ENCODE results near the gene OR2F1.

Gene OR2F1

DNA sequence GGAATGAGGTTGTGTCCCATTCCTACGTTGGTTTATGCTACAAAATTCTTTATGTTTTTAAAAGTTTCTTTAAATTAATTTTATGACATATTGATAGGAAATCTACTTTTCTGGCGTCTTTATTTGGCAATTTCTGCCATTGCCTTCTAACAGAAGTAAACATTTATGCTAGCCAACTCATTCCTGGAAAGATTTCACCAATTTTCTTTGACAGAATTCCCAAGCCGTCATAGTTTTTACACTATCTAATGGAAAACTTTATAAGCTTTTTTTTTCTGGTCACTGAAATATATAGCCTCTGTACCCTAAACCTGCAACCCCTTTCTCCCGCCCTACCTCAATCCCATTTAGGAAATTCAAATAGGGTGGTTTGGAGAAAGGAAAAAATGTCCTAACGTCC is 46.5 kb upstream of the OR2F1 start:
- WGBS, 2 donors (ENCODE audit: extremely low coverage in 2 of 2, insufficient read length in 2 of 2, insufficient replicate concordance in 1 of 2), result no CpG with 5 or more reads among the region's 5 CpGs
- no peak overlapping the region for H2BK12ac ChIP-seq (ENCODE audit: low read length)
- peaks cover 0 to 17% (median 16%) of the 10 kb centered on the region in 3 experiments for H3K27me3 ChIP-seq (ENCODE audit: control insufficient read depth in 3 of 3, insufficient read depth in 3 of 3, low read depth in 1 of 3, low read length in 3 of 3)
- H2BK5ac ChIP-seq (ENCODE audit: low read length), result no peak overlapping the region
- no peak overlapping the region for H3K14ac ChIP-seq (ENCODE audit: low read length)
- H3K27ac ChIP-seq (replicated peaks; ENCODE audit: low read length), result no peak overlapping the region
- H3K4me1 ChIP-seq (ENCODE audit: control insufficient read depth in 2 of 2, insufficient read depth in 1 of 2, low read depth in 1 of 2, low read length in 2 of 2), result peaks cover 0 to 6% of the 10 kb centered on the region in 2 donors
- H3K4me2 ChIP-seq (ENCODE audit: insufficient read depth, low read length, poor library complexity, severe bottlenecking), result no peak overlapping the region
- no peak overlapping the region for H4K8ac ChIP-seq (ENCODE audit: low read depth, low read length)
- no peak overlapping the region for H3K9ac ChIP-seq (ENCODE audit: low read depth, low read length, poor library complexity)
- no peak overlapping the region for H2BK120ac ChIP-seq (ENCODE audit: low read depth, low read length)
- no peaks in the 10 kb centered on the region for H3K9me3 ChIP-seq (replicated peaks in 1 of 2; ENCODE audit: control insufficient read depth in 2 of 2, insufficient read depth in 1 of 2, low read depth in 1 of 2, low read length in 2 of 2)
- H2AFZ ChIP-seq (ENCODE audit: low read length), result no peak overlapping the region
- H3K23ac ChIP-seq (ENCODE audit: low read depth, low read length, poor library complexity), result no peak overlapping the region
- H2BK15ac ChIP-seq (ENCODE audit: low read length), result no peak overlapping the region
- no peak overlapping the region for H3K18ac ChIP-seq (ENCODE audit: low read length)
- H2AK5ac ChIP-seq (ENCODE audit: low read depth, low read length), result no peak overlapping the region
- H3K79me1 ChIP-seq (ENCODE audit: low read depth, low read length), result no peaks in the 10 kb centered on the region
- no peak overlapping the region for H3K4me3 ChIP-seq (ENCODE audit: low read length in 2 of 2)
- no peak overlapping the region for H3K4ac ChIP-seq (ENCODE audit: low read length)
- DNase-seq (ENCODE audit: low spot score), result no peak
- no peak overlapping the region for H4K91ac ChIP-seq (ENCODE audit: low read depth, low read length, poor library complexity)
- H3K36me3 ChIP-seq (replicated peaks in 1 of 2; ENCODE audit: control insufficient read depth in 2 of 2, insufficient read depth in 2 of 2, low read length in 2 of 2), result no peaks in the 10 kb centered on the region

DNA sequence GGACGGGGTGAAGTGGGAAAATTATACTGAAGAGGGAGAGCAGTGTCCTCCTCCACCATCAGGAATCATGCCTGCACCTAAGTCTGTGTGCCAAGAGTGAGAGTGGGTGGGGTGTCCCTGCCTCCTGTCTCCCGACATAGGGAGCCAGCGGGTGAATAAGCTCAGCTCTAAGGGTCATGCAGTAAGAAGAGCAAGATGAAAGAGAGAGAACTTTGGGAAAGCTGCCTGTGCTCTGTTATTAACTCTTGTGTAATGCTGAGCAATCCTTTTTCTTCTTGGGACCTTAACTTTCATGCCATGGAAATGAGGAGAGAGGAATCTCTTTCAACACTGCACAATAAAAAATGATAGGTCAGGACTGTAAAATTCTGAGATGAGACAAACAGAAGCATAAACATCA is 44.8 kb upstream of the OR2F1 start:
- no peak overlapping the region for H3K18ac ChIP-seq (ENCODE audit: low read length)
- H2BK120ac ChIP-seq (ENCODE audit: low read depth, low read length), result no peak overlapping the region

DNA sequence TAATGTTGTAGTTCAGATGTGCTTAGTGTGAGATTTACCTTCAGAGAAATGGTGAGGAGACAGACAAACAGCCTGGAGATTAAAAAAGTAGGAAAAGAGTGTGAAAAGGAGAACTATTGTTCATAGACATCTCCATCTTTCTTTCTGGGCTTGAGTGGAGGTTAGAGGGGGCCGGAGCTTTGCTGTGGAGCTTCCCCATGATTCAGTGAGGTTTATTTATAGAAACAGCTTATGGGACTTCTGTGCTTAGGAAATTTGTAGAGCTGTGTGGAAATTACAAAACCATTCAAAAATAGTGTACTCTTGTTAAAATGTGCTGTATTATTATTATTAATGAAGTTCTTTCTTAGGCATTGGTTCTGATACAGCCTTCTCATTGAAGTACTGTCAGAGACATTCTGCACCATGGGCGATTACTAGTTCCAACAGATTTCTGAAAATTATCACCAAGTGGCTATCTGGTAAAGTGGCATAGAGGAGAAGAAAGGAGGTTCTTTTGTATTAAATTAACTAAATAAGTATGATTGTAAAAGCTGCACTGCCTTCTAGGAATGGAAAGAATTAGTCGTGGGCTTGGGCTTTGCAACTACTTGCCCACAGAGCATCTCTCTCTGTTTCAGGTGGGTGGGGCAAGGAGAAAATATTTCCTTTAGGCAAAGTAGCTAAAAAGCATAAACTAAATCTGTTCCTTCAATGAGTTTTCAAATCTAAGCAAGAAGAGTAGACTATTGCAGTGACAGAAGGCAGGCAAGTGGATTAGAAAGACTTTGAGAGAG is 44.0 kb upstream of the OR2F1 start:
- Histone ChIP-seq H3K4me1 (ENCODE audit: control insufficient read depth in 2 of 2, insufficient read depth in 1 of 2, low read depth in 1 of 2, low read length in 2 of 2) (peaks cover 0 to 6% of the 10 kb centered on the region in 2 donors), H3K4me3 (ENCODE audit: low read length in 2 of 2) (no peak overlapping the region), H4K91ac (ENCODE audit: low read depth, low read length, poor library complexity) (no peak overlapping the region), H2AK5ac (ENCODE audit: low read depth, low read length) (no peak overlapping the region), H2BK12ac (ENCODE audit: low read length) (no peak overlapping the region), H2AFZ (ENCODE audit: low read length) (no peak overlapping the region), H2BK5ac (ENCODE audit: low read length) (no peak overlapping the region), H3K27ac (replicated peaks; ENCODE audit: low read length) (no peak overlapping the region), H3K4me2 (ENCODE audit: insufficient read depth, low read length, poor library complexity, severe bottlenecking) (no peak overlapping the region), H3K18ac (ENCODE audit: low read length) (no peak overlapping the region), H4K8ac (ENCODE audit: low read depth, low read length) (no peak overlapping the region), H3K9ac (ENCODE audit: low read depth, low read length, poor library complexity) (no peak overlapping the region), H3K23ac (ENCODE audit: low read depth, low read length, poor library complexity) (no peak overlapping the region), H2BK120ac (ENCODE audit: low read depth, low read length) (no peak overlapping the region), H3K14ac (ENCODE audit: low read length) (no peak overlapping the region), H3K79me1 (ENCODE audit: low read depth, low read length) (no peaks in the 10 kb centered on the region), H3K9me3 (replicated peaks in 1 of 2; ENCODE audit: control insufficient read depth in 2 of 2, insufficient read depth in 1 of 2, low read depth in 1 of 2, low read length in 2 of 2) (no peaks in the 10 kb centered on the region), H3K27me3 (ENCODE audit: control insufficient read depth in 3 of 3, insufficient read depth in 3 of 3, low read depth in 1 of 3, low read length in 3 of 3) (peaks cover 0 to 17% (median 6%) of the 10 kb centered on the region in 3 experiments), H3K4ac (ENCODE audit: low read length) (no peak overlapping the region), H3K36me3 (replicated peaks in 1 of 2; ENCODE audit: control insufficient read depth in 2 of 2, insufficient read depth in 2 of 2, low read length in 2 of 2) (no peaks in the 10 kb centered on the region), H2BK15ac (ENCODE audit: low read length) (no peak overlapping the region)
- DNase-seq (ENCODE audit: low spot score), result no peak
- no CpG with 5 or more reads among the region's 3 CpGs for WGBS, 2 donors (ENCODE audit: extremely low coverage in 2 of 2, insufficient read length in 2 of 2, insufficient replicate concordance in 1 of 2)

More for the DNA sequence above, 44.8 kb upstream of the OR2F1 start:
- Histone ChIP-seq H3K23ac (ENCODE audit: low read depth, low read length, poor library complexity) (no peak overlapping the region), H3K36me3 (replicated peaks in 1 of 2; ENCODE audit: control insufficient read depth in 2 of 2, insufficient read depth in 2 of 2, low read length in 2 of 2) (no peaks in the 10 kb centered on the region), H2AK5ac (ENCODE audit: low read depth, low read length) (no peak overlapping the region), H3K27ac (replicated peaks; ENCODE audit: low read length) (no peak overlapping the region), H4K91ac (ENCODE audit: low read depth, low read length, poor library complexity) (no peak overlapping the region), H3K4ac (ENCODE audit: low read length) (no peak overlapping the region), H2BK15ac (ENCODE audit: low read length) (no peak overlapping the region), H2AFZ (ENCODE audit: low read length) (no peak overlapping the region), H3K4me1 (ENCODE audit: control insufficient read depth in 2 of 2, insufficient read depth in 1 of 2, low read depth in 1 of 2, low read length in 2 of 2) (peaks cover 0 to 6% of the 10 kb centered on the region in 2 donors), H2BK12ac (ENCODE audit: low read length) (no peak overlapping the region), H3K9me3 (replicated peaks in 1 of 2; ENCODE audit: control insufficient read depth in 2 of 2, insufficient read depth in 1 of 2, low read depth in 1 of 2, low read length in 2 of 2) (no peaks in the 10 kb centered on the region), H3K4me2 (ENCODE audit: insufficient read depth, low read length, poor library complexity, severe bottlenecking) (no peak overlapping the region), H3K27me3 (ENCODE audit: control insufficient read depth in 3 of 3, insufficient read depth in 3 of 3, low read depth in 1 of 3, low read length in 3 of 3) (peaks cover 0 to 17% (median 11%) of the 10 kb centered on the region in 3 experiments), H3K9ac (ENCODE audit: low read depth, low read length, poor library complexity) (no peak overlapping the region), H2BK5ac (ENCODE audit: low read length) (no peak overlapping the region), H4K8ac (ENCODE audit: low read depth, low read length) (no peak overlapping the region), H3K4me3 (ENCODE audit: low read length in 2 of 2) (no peak overlapping the region), H3K14ac (ENCODE audit: low read length) (no peak overlapping the region), H3K79me1 (ENCODE audit: low read depth, low read length) (no peaks in the 10 kb centered on the region)
- no CpG with 5 or more reads among the region's 3 CpGs for WGBS, 2 donors (ENCODE audit: extremely low coverage in 2 of 2, insufficient read length in 2 of 2, insufficient replicate concordance in 1 of 2)
- DNase-seq (ENCODE audit: low spot score), result no peak

- no peak overlapping the region for H2BK5ac ChIP-seq (ENCODE audit: low read length)
- H3K4me2 ChIP-seq (ENCODE audit: insufficient read depth, low read length, poor library complexity, severe bottlenecking), result no peak overlapping the region
- no peak overlapping the region for H3K27ac ChIP-seq (replicated peaks; ENCODE audit: low read length)
- no peak overlapping the region for H3K14ac ChIP-seq (ENCODE audit: low read length)
- H3K9me3 ChIP-seq (replicated peaks in 1 of 2; ENCODE audit: control insufficient read depth in 2 of 2, insufficient read depth in 1 of 2, low read depth in 1 of 2, low read length in 2 of 2), result no peaks in the 10 kb centered on the region
- no peak overlapping the region for H3K18ac ChIP-seq (ENCODE audit: low read length)
- H3K27me3 ChIP-seq (ENCODE audit: control insufficient read depth in 3 of 3, insufficient read depth in 3 of 3, low read depth in 1 of 3, low read length in 3 of 3), result peaks cover 0 to 13% (median 0%) of the 10 kb centered on the region in 3 experiments
- no peaks in the 10 kb centered on the region for H3K36me3 ChIP-seq (replicated peaks in 1 of 2; ENCODE audit: control insufficient read depth in 2 of 2, insufficient read depth in 2 of 2, low read length in 2 of 2)
- no peaks in the 10 kb centered on the region for H3K4me1 ChIP-seq (ENCODE audit: control insufficient read depth in 2 of 2, insufficient read depth in 1 of 2, low read depth in 1 of 2, low read length in 2 of 2)
- H4K8ac ChIP-seq (ENCODE audit: low read depth, low read length), result no peak overlapping the region
- no peak overlapping the region for H2AFZ ChIP-seq (ENCODE audit: low read length)
- no peak overlapping the region for H2BK120ac ChIP-seq (ENCODE audit: low read depth, low read length)
- DNase-seq (ENCODE audit: low spot score), result no peak
- no peak overlapping the region for H2AK5ac ChIP-seq (ENCODE audit: low read depth, low read length)
- no peak overlapping the region for H2BK12ac ChIP-seq (ENCODE audit: low read length)
- H3K4me3 ChIP-seq (ENCODE audit: low read length in 2 of 2), result no peak overlapping the region
- H2BK15ac ChIP-seq (ENCODE audit: low read length), result no peak overlapping the region
- no CpG with 5 or more reads among the region's 3 CpGs for WGBS, 2 donors (ENCODE audit: extremely low coverage in 2 of 2, insufficient read length in 2 of 2, insufficient replicate concordance in 1 of 2)
- H3K79me1 ChIP-seq (ENCODE audit: low read depth, low read length), result no peaks in the 10 kb centered on the region
- H3K23ac ChIP-seq (ENCODE audit: low read depth, low read length, poor library complexity), result no peak overlapping the region
- H4K91ac ChIP-seq (ENCODE audit: low read depth, low read length, poor library complexity), result no peak overlapping the region
- no peak overlapping the region for H3K9ac ChIP-seq (ENCODE audit: low read depth, low read length, poor library complexity)
- H3K4ac ChIP-seq (ENCODE audit: low read length), result no peak overlapping the region
Measured at GRCh38 chr7:143913945-143914615, 40.6 kb upstream of the OR2F1 start.
